Measurements from ENCODE around the gene ARL5C. TPM values are rescaled to one million over a fixed set of nuclear protein-coding genes. Genes with fewer than 3 reads are reported as not detected.

Gene ARL5C
- total RNA-seq, 1 experiment from 2014 or later: not detected

- H3K36me3 Mint-ChIP-seq (ENCODE audit: insufficient read depth, unreplicated experiment): no peaks in the 10 kb centered on the region
- ChIA-PET POLR2A (no interaction called here), CTCF (no interaction called here)
- Histone ChIP-seq H3K36me3 (ENCODE audit: control insufficient read depth, insufficient read depth, low read length) (no peaks in the 10 kb centered on the region), H3K27me3 (replicated peaks; ENCODE audit: control insufficient read depth, insufficient read depth, low read length) (peaks cover 1% of the 10 kb centered on the region; the same call in 1 of the 2 replicates), H3K4me1 (no peaks in the 10 kb centered on the region), H3K9me3 (no peaks in the 10 kb centered on the region), H3K4me3 (ENCODE audit: low read depth, low read length) (no peak overlapping the region)
- no peak overlapping the region for H3K4me3 Mint-ChIP-seq (ENCODE audit: unreplicated experiment)
- no peaks in the 10 kb centered on the region for H3K4me1 Mint-ChIP-seq (ENCODE audit: low read depth, unreplicated experiment)
- H3K27ac Mint-ChIP-seq (ENCODE audit: unreplicated experiment): no peak overlapping the region
- DNase-seq: no peak
- TF ChIP-seq, protein P1, sequence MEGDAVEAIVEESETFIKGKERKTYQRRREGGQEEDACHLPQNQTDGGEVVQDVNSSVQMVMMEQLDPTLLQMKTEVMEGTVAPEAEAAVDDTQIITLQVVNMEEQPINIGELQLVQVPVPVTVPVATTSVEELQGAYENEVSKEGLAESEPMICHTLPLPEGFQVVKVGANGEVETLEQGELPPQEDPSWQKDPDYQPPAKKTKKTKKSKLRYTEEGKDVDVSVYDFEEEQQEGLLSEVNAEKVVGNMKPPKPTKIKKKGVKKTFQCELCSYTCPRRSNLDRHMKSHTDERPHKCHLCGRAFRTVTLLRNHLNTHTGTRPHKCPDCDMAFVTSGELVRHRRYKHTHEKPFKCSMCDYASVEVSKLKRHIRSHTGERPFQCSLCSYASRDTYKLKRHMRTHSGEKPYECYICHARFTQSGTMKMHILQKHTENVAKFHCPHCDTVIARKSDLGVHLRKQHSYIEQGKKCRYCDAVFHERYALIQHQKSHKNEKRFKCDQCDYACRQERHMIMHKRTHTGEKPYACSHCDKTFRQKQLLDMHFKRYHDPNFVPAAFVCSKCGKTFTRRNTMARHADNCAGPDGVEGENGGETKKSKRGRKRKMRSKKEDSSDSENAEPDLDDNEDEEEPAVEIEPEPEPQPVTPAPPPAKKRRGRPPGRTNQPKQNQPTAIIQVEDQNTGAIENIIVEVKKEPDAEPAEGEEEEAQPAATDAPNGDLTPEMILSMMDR (IDR thresholded peaks at IDR 0.05; ENCODE audit: insufficient read depth in 1 of 2, low read depth in 1 of 2, low read length in 1 of 2, severe bottlenecking in 1 of 2, unreplicated experiment in 1 of 2): no peak
- no TSS peak for BruUV-seq (replicated peaks)
- intact Hi-C loops (cut with micrococcal nuclease; ENCODE audit: unreplicated experiment): no loop called here
- no peaks in the 10 kb centered on the region for H3K27me3 Mint-ChIP-seq (ENCODE audit: insufficient read depth, unreplicated experiment)
- no peaks in the 10 kb centered on the region for H3K9me3 Mint-ChIP-seq (ENCODE audit: unreplicated experiment)
These were observed 52.1 kb downstream of the ARL5C start for GRCh38 chr17:39113871-39114270.

- no peaks in the 10 kb centered on the region for H3K27me3 Mint-ChIP-seq (ENCODE audit: insufficient read depth, unreplicated experiment)
- H3K27ac Mint-ChIP-seq (ENCODE audit: unreplicated experiment): no peak overlapping the region
- no TSS peak for BruUV-seq (replicated peaks)
- 0 out of 2 replicates have a peak, but pooled peaks cover 3% of the 10 kb centered on the region for H3K4me1 ChIP-seq
- no peaks in the 10 kb centered on the region for H3K9me3 Mint-ChIP-seq (ENCODE audit: unreplicated experiment)
- no peak for DNase-seq
- H3K36me3 ChIP-seq (ENCODE audit: control insufficient read depth, insufficient read depth, low read length): no peaks in the 10 kb centered on the region
- TF ChIP-seq, protein P1 (IDR thresholded peaks at IDR 0.05; ENCODE audit: insufficient read depth in 1 of 2, low read depth in 1 of 2, low read length in 1 of 2, severe bottlenecking in 1 of 2, unreplicated experiment in 1 of 2): no peak
- ChIA-PET POLR2A (no interaction called here), CTCF (interaction anchor here (1.1 kb wide), 1 partner anchor 448 kb away, joined by 3 read pairs; no protein-coding TSS in a partner anchor)
- H3K4me1 Mint-ChIP-seq (ENCODE audit: low read depth, unreplicated experiment): no peaks in the 10 kb centered on the region
- H3K4me3 Mint-ChIP-seq (ENCODE audit: unreplicated experiment): no peak overlapping the region
- H3K27me3 ChIP-seq (replicated peaks; ENCODE audit: control insufficient read depth, insufficient read depth, low read length): no peaks in the 10 kb centered on the region
- no peaks in the 10 kb centered on the region for H3K9me3 ChIP-seq
- intact Hi-C loops (cut with micrococcal nuclease; ENCODE audit: unreplicated experiment): no loop called here
- no peak overlapping the region for H3K4me3 ChIP-seq (ENCODE audit: low read depth, low read length)
- H3K36me3 Mint-ChIP-seq (ENCODE audit: insufficient read depth, unreplicated experiment): no peaks in the 10 kb centered on the region
These were observed 55.4 kb downstream of the ARL5C start for GRCh38 chr17:39110435-39111136.

DNA sequence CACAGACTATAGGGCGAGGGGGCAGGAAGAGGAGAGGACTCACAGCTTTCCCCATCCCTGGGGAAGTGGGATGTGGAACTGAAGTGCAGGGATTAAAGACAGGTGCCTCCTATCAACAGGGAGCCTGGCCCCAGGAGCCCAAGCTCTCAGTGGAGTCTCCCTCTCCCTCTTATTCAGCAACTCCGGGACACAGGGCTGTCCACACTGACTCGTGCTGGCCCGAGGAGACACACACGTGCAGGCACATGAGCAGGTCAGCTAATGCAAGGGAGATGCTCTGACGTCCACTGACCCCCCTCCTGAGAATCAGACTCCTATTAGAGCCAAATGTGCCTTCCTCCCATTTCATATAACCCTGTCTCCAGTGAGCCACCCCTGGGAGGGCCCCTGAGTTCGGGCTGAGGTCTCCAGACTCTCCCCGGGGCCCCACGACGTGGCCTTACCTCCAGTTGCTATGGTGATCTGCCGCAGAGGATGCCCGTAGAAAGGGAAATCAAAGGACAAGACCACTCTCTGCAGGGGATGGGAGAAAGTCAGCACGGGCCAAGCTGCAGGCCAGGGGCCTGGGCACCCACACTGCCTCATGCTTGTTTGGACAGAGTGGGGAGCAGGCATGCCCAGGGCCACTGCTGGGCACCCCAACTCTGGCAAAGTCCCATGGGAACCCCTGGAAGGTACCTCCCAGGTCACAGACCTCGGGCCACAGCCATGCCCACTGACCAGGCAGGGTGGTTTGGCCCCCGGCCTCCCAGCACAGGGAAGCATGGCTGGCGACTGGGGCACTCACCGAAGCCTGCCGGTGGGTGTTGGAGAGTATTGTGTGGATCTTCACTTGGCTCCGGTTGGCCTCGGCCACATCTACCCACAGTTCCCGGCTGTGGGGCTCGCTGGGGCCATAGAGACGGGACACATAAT lies 57.2 kb downstream of the ARL5C start:
- no peak for DNase-seq
- Mint-ChIP-seq H3K4me3 (ENCODE audit: unreplicated experiment) (no peak overlapping the region), H3K27ac (ENCODE audit: unreplicated experiment) (no peak overlapping the region), H3K27me3 (ENCODE audit: insufficient read depth, unreplicated experiment) (no peaks in the 10 kb centered on the region), H3K4me1 (ENCODE audit: low read depth, unreplicated experiment) (peaks cover 6% of the 10 kb centered on the region), H3K9me3 (ENCODE audit: unreplicated experiment) (no peaks in the 10 kb centered on the region), H3K36me3 (ENCODE audit: insufficient read depth, unreplicated experiment) (no peaks in the 10 kb centered on the region)
- TF ChIP-seq, protein P1 (IDR thresholded peaks at IDR 0.05; ENCODE audit: insufficient read depth in 1 of 2, low read depth in 1 of 2, low read length in 1 of 2, severe bottlenecking in 1 of 2, unreplicated experiment in 1 of 2): no peak
- BruUV-seq (replicated peaks): no TSS peak
- H3K9me3 ChIP-seq: no peaks in the 10 kb centered on the region
- no peak overlapping the region for H3K4me3 ChIP-seq (ENCODE audit: low read depth, low read length)
- ChIA-PET CTCF (no interaction called here), POLR2A (no interaction called here)
- H3K4me1 ChIP-seq: peaks cover 15% of the 10 kb centered on the region
- H3K27me3 ChIP-seq (replicated peaks; ENCODE audit: control insufficient read depth, insufficient read depth, low read length): no peaks in the 10 kb centered on the region
- no peaks in the 10 kb centered on the region for H3K36me3 ChIP-seq (ENCODE audit: control insufficient read depth, insufficient read depth, low read length)
- intact Hi-C loops (cut with micrococcal nuclease; ENCODE audit: unreplicated experiment): no loop called here

Data from Caco-2 (cell line).